ENCODE data around the gene ARHGAP18.

Gene ARHGAP18

GRCh38 chr6:129705212-129705611 lies 4.8 kb downstream of the ARHGAP18 start:
- H3K4me1 ChIP-seq (ENCODE audit: insufficient read depth, low read length, poor library complexity, severe bottlenecking): peaks cover 60% of the 10 kb centered on the region
- no peaks in the 10 kb centered on the region for H3K9me2 ChIP-seq (replicated peaks; ENCODE audit: low read depth, low read length)
- peak overlapping the region; percentile 60 for H3K4me2 ChIP-seq (ENCODE audit: low read depth, low read length, poor library complexity, severe bottlenecking)
- no peaks in the 10 kb centered on the region for H3K9me3 ChIP-seq (ENCODE audit: insufficient read depth, low read depth, low read length)
- no peaks in the 10 kb centered on the region for H4K20me1 ChIP-seq (ENCODE audit: insufficient read depth, low read length, poor library complexity, severe bottlenecking)
- TF ChIP-seq CTCF (conservative IDR thresholded peaks at IDR 0.05; ENCODE audit: low read length): no peak
- no peak for TF ChIP-seq EZH2phosphoT487 (IDR thresholded peaks at IDR 0.05; ENCODE audit: borderline replicate concordance)
- no peak overlapping the region for H2AFZ ChIP-seq (ENCODE audit: low read length)
- peak overlapping the region; percentile 30 for H3K4me3 ChIP-seq (ENCODE audit: low read length, poor library complexity, severe bottlenecking)
- no peaks in the 10 kb centered on the region for H3F3A ChIP-seq (ENCODE audit: low read depth)
- no peaks in the 10 kb centered on the region for H3K36me3 ChIP-seq (ENCODE audit: insufficient read depth, low read length)
- no peaks in the 10 kb centered on the region for H3K27me3 ChIP-seq (ENCODE audit: insufficient read depth, low read length, poor library complexity, severe bottlenecking)
- H3K79me2 ChIP-seq (ENCODE audit: insufficient read depth, low read length): peaks cover 64% of the 10 kb centered on the region
- peak overlapping the region; percentile 25 for H3K9ac ChIP-seq (ENCODE audit: low read depth, low read length, poor library complexity, severe bottlenecking)

- TF ChIP-seq CTCF (conservative IDR thresholded peaks at IDR 0.05; ENCODE audit: low read length) (no peak), EZH2phosphoT487 (IDR thresholded peaks at IDR 0.05; ENCODE audit: borderline replicate concordance) (no peak)
Measured at GRCh38 chr6:129704708-129705107, 5.3 kb downstream of the ARHGAP18 start.

GRCh38 chr6:129701721-129702455 lies 8.1 kb downstream of the ARHGAP18 start:
- H3K79me2 ChIP-seq (ENCODE audit: insufficient read depth, low read length): peaks cover 61% of the 10 kb centered on the region
- no peaks in the 10 kb centered on the region for H3K36me3 ChIP-seq (ENCODE audit: insufficient read depth, low read length)

More at GRCh38 chr6:129704708-129705107, 5.3 kb downstream of the ARHGAP18 start:
- H3K27me3 ChIP-seq (ENCODE audit: insufficient read depth, low read length, poor library complexity, severe bottlenecking): no peaks in the 10 kb centered on the region
- H3K36me3 ChIP-seq (ENCODE audit: insufficient read depth, low read length): no peaks in the 10 kb centered on the region
- H3K9me2 ChIP-seq (replicated peaks; ENCODE audit: low read depth, low read length): no peaks in the 10 kb centered on the region
- H3F3A ChIP-seq (ENCODE audit: low read depth): no peaks in the 10 kb centered on the region
- no peaks in the 10 kb centered on the region for H3K9me3 ChIP-seq (ENCODE audit: insufficient read depth, low read depth, low read length)
- H3K9ac ChIP-seq (ENCODE audit: low read depth, low read length, poor library complexity, severe bottlenecking): peak overlapping the region; percentile 25
- no peak overlapping the region for H2AFZ ChIP-seq (ENCODE audit: low read length)
- H3K4me1 ChIP-seq (ENCODE audit: insufficient read depth, low read length, poor library complexity, severe bottlenecking): peaks cover 63% of the 10 kb centered on the region
- peak overlapping the region; percentile 60 for H3K4me2 ChIP-seq (ENCODE audit: low read depth, low read length, poor library complexity, severe bottlenecking)
- H4K20me1 ChIP-seq (ENCODE audit: insufficient read depth, low read length, poor library complexity, severe bottlenecking): no peaks in the 10 kb centered on the region
- peak overlapping the region; percentile 30 for H3K4me3 ChIP-seq (ENCODE audit: low read length, poor library complexity, severe bottlenecking)
- H3K79me2 ChIP-seq (ENCODE audit: insufficient read depth, low read length): peaks cover 65% of the 10 kb centered on the region

More at GRCh38 chr6:129701721-129702455, 8.1 kb downstream of the ARHGAP18 start:
- Histone ChIP-seq H3K4me1 (ENCODE audit: insufficient read depth, low read length, poor library complexity, severe bottlenecking) (peaks cover 58% of the 10 kb centered on the region), H3K9me2 (replicated peaks; ENCODE audit: low read depth, low read length) (no peaks in the 10 kb centered on the region), H3K9ac (ENCODE audit: low read depth, low read length, poor library complexity, severe bottlenecking) (no peak overlapping the region), H4K20me1 (ENCODE audit: insufficient read depth, low read length, poor library complexity, severe bottlenecking) (no peaks in the 10 kb centered on the region), H3K9me3 (ENCODE audit: insufficient read depth, low read depth, low read length) (no peaks in the 10 kb centered on the region), H3K4me2 (ENCODE audit: low read depth, low read length, poor library complexity, severe bottlenecking) (peak overlapping the region; percentile 17), H3K4me3 (ENCODE audit: low read length, poor library complexity, severe bottlenecking) (no peak overlapping the region), H3F3A (ENCODE audit: low read depth) (no peaks in the 10 kb centered on the region), H3K27me3 (ENCODE audit: insufficient read depth, low read length, poor library complexity, severe bottlenecking) (no peaks in the 10 kb centered on the region), H2AFZ (ENCODE audit: low read length) (no peak overlapping the region)
- no peak for TF ChIP-seq CTCF (conservative IDR thresholded peaks at IDR 0.05; ENCODE audit: low read length)
- TF ChIP-seq EZH2phosphoT487 (IDR thresholded peaks at IDR 0.05; ENCODE audit: borderline replicate concordance): no peak
